Measurements from ENCODE around the gene ZNF385D. TPM values are rescaled to one million over a fixed set of nuclear protein-coding genes. Genes with fewer than 3 reads are reported as not detected.

Gene ZNF385D
- total RNA-seq, 1 donor from 2014 or later = not detected

- intact Hi-C loops (cut with micrococcal nuclease) = loop anchor here (5.0 kb wide), 1 partner anchor 1257 kb away; no protein-coding TSS in a partner anchor
- POLR2A ChIA-PET = no interaction called here
- CTCF ChIA-PET = no interaction called here
These were observed 266.2 kb downstream of the ZNF385D start for GRCh38 chr3:21484828-21485144.

GRCh38 chr3:21484057-21484827 lies 266.8 kb downstream of the ZNF385D start:
- Mint-ChIP-seq H3K27ac (no peak overlapping the region), H3K27me3 (no peaks in the 10 kb centered on the region), H3K9me3 (no peaks in the 10 kb centered on the region), H3K36me3 (ENCODE audit: low read depth) (no peaks in the 10 kb centered on the region), H3K4me1 (no peaks in the 10 kb centered on the region), H3K4me3 (no peak overlapping the region)
- intact Hi-C loops (cut with micrococcal nuclease) = loop anchor here (5.0 kb wide), 1 partner anchor 1257 kb away; no protein-coding TSS in a partner anchor
- TF ChIP-seq CTCF (IDR thresholded peaks at IDR 0.05) = no peak
- ATAC-seq (ENCODE audit: low read depth) (no peak), DNase-seq (no peak)
- POLR2A ChIA-PET = no interaction called here
- CTCF ChIA-PET = no interaction called here

More at GRCh38 chr3:21484828-21485144, 266.2 kb downstream of the ZNF385D start:
- Mint-ChIP-seq H3K27me3 (no peaks in the 10 kb centered on the region), H3K4me1 (no peaks in the 10 kb centered on the region), H3K36me3 (ENCODE audit: low read depth) (no peaks in the 10 kb centered on the region), H3K27ac (no peak overlapping the region), H3K4me3 (no peak overlapping the region), H3K9me3 (no peaks in the 10 kb centered on the region)
- ATAC-seq (ENCODE audit: low read depth) (no peak), DNase-seq (no peak)
- no peak for TF ChIP-seq CTCF (IDR thresholded peaks at IDR 0.05)

- Mint-ChIP-seq H3K36me3 (ENCODE audit: low read depth) (no peaks in the 10 kb centered on the region), H3K4me3 (no peak overlapping the region), H3K27ac (no peak overlapping the region), H3K27me3 (no peaks in the 10 kb centered on the region), H3K9me3 (no peaks in the 10 kb centered on the region), H3K4me1 (no peaks in the 10 kb centered on the region)
- CTCF ChIA-PET = no interaction called here
- ATAC-seq (ENCODE audit: low read depth) (no peak), DNase-seq (no peak)
- POLR2A ChIA-PET = no interaction called here
- intact Hi-C loops (cut with micrococcal nuclease) = loop anchor here (5.0 kb wide), 1 partner anchor 1255 kb away; no protein-coding TSS in a partner anchor
- TF ChIP-seq CTCF (IDR thresholded peaks at IDR 0.05) = no peak
These were observed 269.0 kb downstream of the ZNF385D start for GRCh38 chr3:21481991-21482390.

- Mint-ChIP-seq H3K4me1 (no peaks in the 10 kb centered on the region), H3K36me3 (ENCODE audit: low read depth) (no peaks in the 10 kb centered on the region), H3K4me3 (no peak overlapping the region), H3K27me3 (no peaks in the 10 kb centered on the region), H3K27ac (no peak overlapping the region), H3K9me3 (no peaks in the 10 kb centered on the region)
- TF ChIP-seq CTCF (IDR thresholded peaks at IDR 0.05) = no peak
- ChIA-PET CTCF (no interaction called here), POLR2A (no interaction called here)
- ATAC-seq (ENCODE audit: low read depth) (no peak), DNase-seq (no peak)
- intact Hi-C loops (cut with micrococcal nuclease) = no loop called here
These were observed 273.3 kb downstream of the ZNF385D start for GRCh38 chr3:21477541-21478288.

- CTCF ChIA-PET = no interaction called here
- no peak overlapping the region for H3K27ac Mint-ChIP-seq
These were observed 284.5 kb downstream of the ZNF385D start for GRCh38 chr3:21466476-21466875.

More at GRCh38 chr3:21466476-21466875, 284.5 kb downstream of the ZNF385D start:
- DNase-seq (no peak), ATAC-seq (ENCODE audit: low read depth) (no peak)
- H3K4me3 Mint-ChIP-seq = no peak overlapping the region
- H3K4me1 Mint-ChIP-seq = no peaks in the 10 kb centered on the region
- H3K9me3 Mint-ChIP-seq = peaks cover 4% of the 10 kb centered on the region
- no peak for TF ChIP-seq CTCF (IDR thresholded peaks at IDR 0.05)
- POLR2A ChIA-PET = no interaction called here
- H3K36me3 Mint-ChIP-seq (ENCODE audit: low read depth) = no peaks in the 10 kb centered on the region
- intact Hi-C loops (cut with micrococcal nuclease) = no loop called here
- H3K27me3 Mint-ChIP-seq = no peaks in the 10 kb centered on the region

Measured in activated B cell treated with CpG ODN at 0.5 μM for 24 hours (primary cell).